ENCODE results near the gene TBC1D17.

GRCh38 chr19:49873834-49874233 is 3.7 kb upstream of the TBC1D17 start:
- TF ChIP-seq CTCF (IDR thresholded peaks at IDR 0.05), result no peak
- TF ChIP-seq GATA3 (IDR thresholded peaks at IDR 0.05; ENCODE audit: borderline replicate concordance), result no peak
- TF ChIP-seq MAZ (IDR thresholded peaks at IDR 0.05; ENCODE audit: borderline replicate concordance, low read depth, low read length), result no peak
- no peak for TF ChIP-seq USF2 (IDR thresholded peaks at IDR 0.05)
- no peak for TF ChIP-seq RCOR1 (IDR thresholded peaks at IDR 0.05; ENCODE audit: low read depth, low read length)

Measured in A549 (cell line).